Left lung (tissue), 10 donors: ENCODE results near the gene WDR46. TPM values are rescaled to one million over a fixed set of nuclear protein-coding genes. Genes with fewer than 3 reads are reported as not detected.

Source experiments
- ATAC-seq: fragments of 200-7000 bp; cut with Tn5 transposase; one replicate; pipeline ENCODE4 v1.9.1; 2020; ENCODE audit warnings: moderate library complexity
- DNase-seq, 4 donors: peaks; one replicate each; pipeline ENCODE4 v3.0.0-alpha.2; 2013 to 2020
- H3K27ac ChIP-seq, 2 donors: fragments of 200-600 bp; sonication (generic) in 1 of 2; one replicate each; pipeline versions ENCODE4 v1.5.0 to v1.8.0; 2020 to 2021
- H3K27me3 ChIP-seq, 2 donors: fragments of 200-600 bp; sonication (generic) in 1 of 2; one replicate each; pipeline versions ENCODE4 v1.5.0 to v1.8.0; 2020 to 2021
- H3K36me3 ChIP-seq, 2 donors: fragments of 200-600 bp; sonication (generic) in 1 of 2; one replicate each; pipeline versions ENCODE4 v1.5.0 to v1.8.0; 2020 to 2021
- H3K4me1 ChIP-seq, 2 donors: fragments of 200-600 bp; one replicate each; pipeline ENCODE4 v1.8.0; 2021
- H3K4me3 ChIP-seq, 2 donors: fragments of 200-600 bp; sonication (generic) in 1 of 2; one replicate each; pipeline versions ENCODE4 v1.5.0 to v1.8.0; 2020 to 2021; ENCODE audit warnings: mild to moderate bottlenecking in 1 of 2
- H3K9me3 ChIP-seq, 2 donors: fragments of 200-600 bp; sonication (generic) in 1 of 2; one replicate each; pipeline versions ENCODE4 v1.5.0 to v1.8.0; 2020 to 2021
- CTCF ChIP-seq, 2 donors: fragments of 200-600 bp; sonication (generic) in 1 of 2; IDR thresholded peaks; one replicate each; pipeline versions ENCODE4 v1.5.0 to v1.8.0; 2021; ENCODE audit warnings: antibody characterized with exemption in 2 of 2
- intact Hi-C, 2 donors: fragments of 100-400 bp; cut with DNase I; formaldehyde crosslinking; loops; one replicate each; pipeline versions ENCODE4 v1.11.2 to v1.14.2; 2022
- polyA plus RNA-seq, 6 donors: library from polyadenylated mRNA; unstranded; fragments of 120-200 nt; gene quantifications; one replicate each; pipeline ENCODE4 v1.2.1, GENCODE V29; 2013; ENCODE audit not compliant: insufficient read length in 6 of 6
- total RNA-seq, 2 donors: library from RNA; stranded (reverse); fragmentation: NEBNext Ultra II Directional; extraction: Animal tissue kit (Norgen Biotek cat#: 25700); gene quantifications; one replicate each; pipeline ENCODE4 v1.2.1, GENCODE V29; 2021
- donor health status: DM: no; HTN: yes; CAD: no.
- donor health status: DM: no; HTN: no; CAD: no.

Gene WDR46
- total and polyA plus RNA-seq, 8 donors = 26.6 to 89.8 (median 64.2) TPM

- Histone ChIP-seq H3K27ac (peak overlapping the region; percentile 97), H3K4me1 (peaks cover 12 to 47% of the 10 kb centered on the region in 2 donors), H3K9me3 (no peaks in the 10 kb centered on the region), H3K36me3 (peaks cover 0 to 64% of the 10 kb centered on the region in 2 donors), H3K27me3 (no peaks in the 10 kb centered on the region), H3K4me3 (peak overlapping the region; percentile 61 to 65)
- intact Hi-C loops = no loop called here
- DNase-seq = no peak
- no peak for TF ChIP-seq CTCF (IDR thresholded peaks at IDR 0.05)
- ATAC-seq = no peak
These were observed 7.9 kb upstream of the WDR46 start for GRCh38 chr6:33296797-33297405.

- Histone ChIP-seq H3K27ac (no peak overlapping the region), H3K36me3 (peaks cover 0 to 66% of the 10 kb centered on the region in 2 donors), H3K9me3 (no peaks in the 10 kb centered on the region), H3K4me1 (peaks cover 12 to 45% of the 10 kb centered on the region in 2 donors), H3K4me3 (no peak overlapping the region), H3K27me3 (no peaks in the 10 kb centered on the region)
- no peak for TF ChIP-seq CTCF (IDR thresholded peaks at IDR 0.05)
- intact Hi-C loops = no loop called here
- DNase-seq = peak in 1 of 4 donors; percentile 76
- no peak for ATAC-seq
These were observed 6.8 kb upstream of the WDR46 start for GRCh38 chr6:33295621-33296369.

GRCh38 chr6:33294086-33294823 lies 5.2 kb upstream of the WDR46 start:
- TF ChIP-seq CTCF (IDR thresholded peaks at IDR 0.05) = no peak
- Histone ChIP-seq H3K4me3 (no peak overlapping the region), H3K9me3 (no peaks in the 10 kb centered on the region), H3K4me1 (peaks cover 14 to 45% of the 10 kb centered on the region in 2 donors), H3K27ac (no peak overlapping the region), H3K27me3 (no peaks in the 10 kb centered on the region), H3K36me3 (peaks cover 0 to 62% of the 10 kb centered on the region in 2 donors)
- ATAC-seq = no peak
- intact Hi-C loops = no loop called here
- DNase-seq = peak in 1 of 4 donors; percentile 11

- Histone ChIP-seq H3K27me3 (no peaks in the 10 kb centered on the region), H3K4me1 (peaks cover 18 to 51% of the 10 kb centered on the region in 2 donors), H3K36me3 (peaks cover 0 to 62% of the 10 kb centered on the region in 2 donors), H3K4me3 (no peak overlapping the region), H3K9me3 (no peaks in the 10 kb centered on the region), H3K27ac (no peak overlapping the region)
- ATAC-seq (no peak), DNase-seq (peak in 1 of 4 donors; percentile 47)
- intact Hi-C loops = no loop called here
- TF ChIP-seq CTCF (IDR thresholded peaks at IDR 0.05) = no peak
These were observed 4.1 kb upstream of the WDR46 start for GRCh38 chr6:33292996-33293682.
